Right lobe of liver (tissue), 6 donors: ENCODE measurements around the gene NRXN2. TPM values are rescaled to one million over a fixed set of nuclear protein-coding genes. Genes with fewer than 3 reads are reported as not detected.

Source experiments
- ATAC-seq, 4 donors: fragments of 200-7000 bp; cut with Tn5 transposase; one replicate each; pipeline ENCODE4 v1.9.1; 2020; ENCODE audit warnings: mild to moderate bottlenecking in 4 of 4, moderate library complexity in 4 of 4
- DNase-seq, 3 donors: peaks; one replicate each; pipeline ENCODE4 v3.0.0-alpha.2; 2020
- H3K27ac ChIP-seq, 3 donors: fragments of 200-600 bp; one replicate each; pipeline ENCODE4 v1.8.0; 2022
- H3K27me3 ChIP-seq, 2 donors: fragments of 200-600 bp; one replicate each; pipeline ENCODE4 v1.8.0; 2022
- H3K36me3 ChIP-seq, 4 donors: fragments of 200-600 bp; sonication (generic) in 1 of 4; one replicate each; pipeline versions ENCODE4 v1.5.1 to v1.8.0; 2017 to 2022; ENCODE audit warnings: control low read depth in 1 of 4
- H3K4me1 ChIP-seq, 4 donors: fragments of 200-600 bp; sonication (generic) in 1 of 4; one replicate each; pipeline versions ENCODE4 v1.5.1 to v1.8.0; 2017 to 2022; ENCODE audit warnings: control low read depth in 1 of 4
- H3K4me3 ChIP-seq, 3 donors: fragments of 200-600 bp; one replicate each; pipeline ENCODE4 v1.8.0; 2022
- H3K9me3 ChIP-seq, 4 donors: fragments of 200-600 bp; sonication (generic) in 1 of 4; one replicate each; pipeline versions ENCODE4 v1.5.1 to v1.8.0; 2017 to 2022; ENCODE audit warnings: control low read depth in 1 of 4
- CTCF ChIP-seq, 4 donors: fragments of 200-600 bp in 3 of 4; fragments of 450-650 bp in 1 of 4; IDR thresholded peaks; one replicate each; pipeline versions ENCODE4 v1.5.1 to v1.8.0; 2016 to 2022; ENCODE audit warnings: antibody characterized with exemption in 4 of 4, mild to moderate bottlenecking in 2 of 4
- POLR2A ChIP-seq: fragments of 450-650 bp; IDR thresholded peaks from one replicate; pipeline ENCODE4 v1.6.1; 2017; ENCODE audit warnings: antibody characterized with exemption, mild to moderate bottlenecking
- WGBS: methylation state at CpG from one replicate; pipeline ENCODE4 v1.1.6; 2018; ENCODE audit warnings: low coverage, low lambda C conversion rate; ENCODE audit not compliant: insufficient coverage; ENCODE audit errors: missing lambda C conversion rate; 5-methylcytosine and 5-hydroxymethylcytosine counted together
- intact Hi-C, 2 donors: fragments of 100-400 bp; cut with DNase I; formaldehyde crosslinking; loops; one replicate each; pipeline versions ENCODE4 v1.11.2 to v1.14.1; 2022
- total RNA-seq, 6 experiments: library from RNA; depleted of rRNA in 2 of 6; stranded (reverse); fragments of >200 nt in 2 of 6; fragmentation: NEBNext Ultra II Directional in 3 of 6; extraction: Animal tissue kit (Norgen Biotek cat#: 25700) in 3 of 6; gene quantifications; one replicate each; pipeline versions ENCODE4 v1.1.0 to v1.2.4, GENCODE V29; 2016 to 2023
- donor health status: DM: no; HTN: yes; CAD: no.
- donor health status: DM: no; HTN: no; CAD: no.
- donor health status: DM: no; HTN: no; CAD: no.
- donor health status: DM: no; HTN: yes; CAD: no.
- donor health status: DM: no; HTN: yes; CAD: no.

Gene NRXN2
- total RNA-seq, 6 experiments from 2014 or later = 1.6 to 7.7 (median 2.3) TPM

- Histone ChIP-seq H3K4me3 (no peak overlapping the region), H3K27me3 (no peaks in the 10 kb centered on the region), H3K36me3 (no peaks in the 10 kb centered on the region), H3K27ac (no peak overlapping the region), H3K4me1 (no peaks in the 10 kb centered on the region), H3K9me3 (no peaks in the 10 kb centered on the region)
- intact Hi-C loops = no loop called here
- ATAC-seq = peak in 3 of 4 donors; percentile 16 to 31 (median 18)
- 70% methylated on average over 5 of the region's 11 CpGs for WGBS
- no peak for TF ChIP-seq CTCF (IDR thresholded peaks at IDR 0.05)
- no peak for TF ChIP-seq POLR2A
- no peak for DNase-seq
These were observed 110.9 kb downstream of the NRXN2 start for GRCh38 chr11:64611869-64612646.

- DNase-seq (peak in 1 of 3 donors; percentile 34), ATAC-seq (peak in 1 of 4 donors; percentile 8)
- no peaks in the 10 kb centered on the region for H3K36me3 ChIP-seq
- WGBS = no CpG with 5 or more reads among the region's 2 CpGs
- H3K4me1 ChIP-seq = no peaks in the 10 kb centered on the region
- H3K27me3 ChIP-seq = no peaks in the 10 kb centered on the region
- H3K4me3 ChIP-seq = no peak overlapping the region
- H3K27ac ChIP-seq = no peak overlapping the region
- intact Hi-C loops = no loop called here
- TF ChIP-seq CTCF (IDR thresholded peaks at IDR 0.05) (no peak), POLR2A (no peak)
- H3K9me3 ChIP-seq = no peaks in the 10 kb centered on the region
These were observed 111.8 kb downstream of the NRXN2 start for GRCh38 chr11:64611176-64611575.

GRCh38 chr11:64610596-64610995 lies 112.4 kb downstream of the NRXN2 start:
- DNase-seq (peak in 1 of 3 donors; percentile 18), ATAC-seq (no peak)
- H3K27ac ChIP-seq = no peak overlapping the region
- intact Hi-C loops = no loop called here
- H3K36me3 ChIP-seq = no peaks in the 10 kb centered on the region
- no peak for TF ChIP-seq CTCF (IDR thresholded peaks at IDR 0.05)
- TF ChIP-seq POLR2A = no peak
- H3K9me3 ChIP-seq = no peaks in the 10 kb centered on the region
- H3K27me3 ChIP-seq = no peaks in the 10 kb centered on the region
- H3K4me3 ChIP-seq = no peak overlapping the region
- no peaks in the 10 kb centered on the region for H3K4me1 ChIP-seq
- WGBS = no CpG with 5 or more reads among the region's 3 CpGs

- H3K4me3 ChIP-seq = no peak overlapping the region
- H3K36me3 ChIP-seq = no peaks in the 10 kb centered on the region
- no peak for ATAC-seq
- H3K9me3 ChIP-seq = no peaks in the 10 kb centered on the region
- H3K27me3 ChIP-seq = no peaks in the 10 kb centered on the region
- intact Hi-C loops = no loop called here
- no peak for DNase-seq
- H3K4me1 ChIP-seq = no peaks in the 10 kb centered on the region
- TF ChIP-seq POLR2A = no peak
- TF ChIP-seq CTCF (IDR thresholded peaks at IDR 0.05) = no peak
- no peak overlapping the region for H3K27ac ChIP-seq
- no CpG with 5 or more reads among the region's 5 CpGs for WGBS
These were observed 113.5 kb downstream of the NRXN2 start for GRCh38 chr11:64609436-64610047.
